ENCODE results near the gene CACYBP. TPM values are rescaled to one million over a fixed set of nuclear protein-coding genes. Genes with fewer than 3 reads are reported as not detected.
"Not testable (repeated sequence)": the region's sequence is repeated elsewhere in the genome, so short reads cannot be mapped to it uniquely, and the experiment has no call there.

CACYBP gene
- total RNA-seq, 1 donor = 96.9 TPM

DNA sequence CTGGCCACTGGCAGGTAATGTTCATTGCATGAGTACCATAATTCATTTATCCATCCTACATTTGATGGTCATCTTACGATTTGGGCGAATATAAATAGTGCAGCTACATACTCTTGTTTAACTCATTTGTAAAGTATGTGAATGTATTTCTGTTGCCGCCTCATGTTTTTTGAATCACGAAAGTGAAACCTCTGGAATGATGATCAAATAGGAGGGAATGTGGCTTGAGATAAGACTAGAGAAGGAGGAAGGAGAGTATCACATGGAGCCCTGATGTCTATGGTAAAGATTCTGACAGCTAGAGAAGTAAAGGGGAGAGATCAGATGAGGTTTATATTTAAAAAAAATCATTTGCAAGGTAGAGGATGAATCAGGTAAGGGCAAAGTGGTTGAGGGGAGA is 15.5 kb downstream of the CACYBP start:
- Histone ChIP-seq H3K4me3 (ENCODE audit: low read length) (no peak overlapping the region), H3K27me3 (ENCODE audit: insufficient read depth, low read length) (no peaks in the 10 kb centered on the region), H3K4me1 (ENCODE audit: insufficient read depth, low read length) (peaks cover 6% of the 10 kb centered on the region), H3K9me3 (ENCODE audit: low read depth, low read length) (no peaks in the 10 kb centered on the region)

DNA sequence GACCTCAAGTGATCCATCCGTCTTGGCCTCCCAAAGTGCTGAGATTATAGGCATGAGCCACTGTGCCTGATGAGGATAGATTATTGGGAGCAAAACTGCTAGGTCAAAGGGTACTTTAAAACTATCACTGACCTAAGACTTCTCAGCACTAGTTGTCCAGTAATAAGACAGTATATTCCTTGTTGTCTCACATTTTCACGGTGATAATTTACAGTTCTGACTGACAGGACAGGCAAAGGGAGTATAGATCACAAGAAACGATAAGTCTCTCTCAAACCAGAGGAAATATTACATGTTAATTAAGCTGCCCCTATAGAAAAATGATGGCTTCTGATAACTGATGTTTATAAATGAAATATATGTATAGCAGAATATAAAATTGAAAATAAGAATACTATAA is 19.8 kb downstream of the CACYBP start:
- no peaks in the 10 kb centered on the region for H3K27me3 ChIP-seq (ENCODE audit: insufficient read depth, low read length)
- no peak overlapping the region for H3K4me3 ChIP-seq (ENCODE audit: low read length)

DNA sequence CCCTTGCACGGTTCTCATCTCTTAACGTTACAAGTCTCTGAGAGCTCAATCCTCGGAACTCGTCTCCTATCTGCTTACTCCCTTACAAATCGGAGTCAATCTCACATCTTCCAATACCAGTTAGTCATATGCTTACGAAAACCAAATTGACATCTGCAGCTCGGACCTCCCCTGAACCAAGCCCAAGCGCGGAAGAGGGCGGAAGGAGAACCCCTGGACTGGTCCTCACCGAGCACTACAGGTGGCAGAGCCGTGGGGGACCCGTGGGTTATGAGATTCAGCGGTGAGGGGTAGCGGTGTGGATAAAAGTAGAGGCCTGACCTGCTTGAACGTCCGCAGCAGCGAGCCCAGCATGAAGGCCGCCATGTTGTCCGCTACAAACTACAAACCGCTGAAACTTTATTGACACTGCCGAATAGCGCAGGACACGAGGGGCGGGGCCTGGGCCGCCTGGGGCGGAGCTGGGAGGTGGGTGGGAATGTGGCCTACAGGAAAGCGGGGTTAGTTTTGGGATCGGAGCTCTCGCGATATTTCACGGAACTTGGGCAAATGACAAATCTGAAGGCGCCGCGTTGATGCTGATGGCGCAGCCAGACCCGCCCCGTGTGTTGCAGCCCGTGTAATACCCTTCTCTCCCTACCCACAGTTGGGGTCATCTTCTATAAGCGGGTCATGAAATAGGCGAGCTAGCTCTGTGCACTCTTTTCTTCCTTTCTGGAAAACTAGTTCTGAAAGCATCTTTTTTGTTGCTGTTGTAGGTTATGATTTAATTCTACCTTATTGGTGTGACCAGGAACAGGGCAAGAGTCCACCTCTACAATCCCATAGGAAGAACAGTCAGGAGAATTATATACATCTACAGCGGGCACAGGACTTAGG is 23.5 kb downstream of the CACYBP start, which contains the start of gene MRPS14:
Gene MRPS14, minus strand, starts transcription at position 383 of the 879 bp plus-strand sequence. Its CDS starts 17 bp downstream, at position 366.
- H3K4me1 ChIP-seq (ENCODE audit: insufficient read depth, low read length) = peaks cover 21% of the 10 kb centered on the region
- H3K9me3 ChIP-seq (ENCODE audit: low read depth, low read length) = no peaks in the 10 kb centered on the region
- H3K4me3 ChIP-seq (ENCODE audit: low read length) = peak within 1 kb of the TSS; percentile 95
- H3K27me3 ChIP-seq (ENCODE audit: insufficient read depth, low read length) = no peaks in the 10 kb centered on the region

More for the DNA sequence above, 19.8 kb downstream of the CACYBP start:
- Histone ChIP-seq H3K9me3 (ENCODE audit: low read depth, low read length) (no peaks in the 10 kb centered on the region), H3K4me1 (ENCODE audit: insufficient read depth, low read length) (peaks cover 21% of the 10 kb centered on the region)

DNA sequence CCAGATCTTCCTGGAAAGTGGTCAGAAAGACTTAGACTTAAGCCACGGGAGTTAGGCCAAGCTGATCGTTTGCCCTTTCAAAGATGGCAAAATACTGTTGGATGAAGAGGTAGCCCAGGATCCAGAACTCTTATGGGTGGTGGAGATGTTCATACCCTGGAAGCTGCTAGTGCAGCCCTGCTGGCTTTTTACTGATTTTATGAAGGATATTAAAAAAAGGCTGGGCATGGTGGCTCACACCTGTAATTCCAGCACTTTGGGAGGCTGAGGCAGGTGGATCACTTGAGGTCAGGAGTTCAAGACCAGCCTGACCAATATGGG is 24.1 kb downstream of the CACYBP start:
- H3K27me3 ChIP-seq (ENCODE audit: insufficient read depth, low read length); H3K9me3 ChIP-seq (ENCODE audit: low read depth, low read length): not testable (repeated sequence)
- Histone ChIP-seq H3K4me3 (ENCODE audit: low read length) (peak overlapping the region; percentile 95), H3K4me1 (ENCODE audit: insufficient read depth, low read length) (peaks cover 21% of the 10 kb centered on the region)

DNA sequence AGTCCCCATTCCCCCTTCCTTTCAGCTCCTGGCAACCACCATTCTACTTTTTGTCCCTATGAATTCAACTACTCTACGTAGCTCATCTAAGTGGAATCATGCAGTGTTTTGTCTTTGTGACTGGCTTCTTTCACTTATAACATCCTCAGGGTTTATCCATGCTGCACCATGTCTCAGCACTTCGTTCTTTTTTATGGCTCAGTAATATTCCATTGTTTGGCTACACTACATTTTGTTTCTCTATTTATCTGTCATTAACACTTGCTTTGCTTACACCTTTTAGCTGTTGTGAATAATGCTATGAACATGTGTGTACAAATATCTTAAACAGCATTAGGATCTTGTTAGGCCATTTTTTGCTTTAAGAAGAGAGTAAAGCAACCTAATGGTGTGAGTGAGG is 25.0 kb downstream of the CACYBP start:
- H3K27me3 ChIP-seq (ENCODE audit: insufficient read depth, low read length) = no peaks in the 10 kb centered on the region
- peaks cover 22% of the 10 kb centered on the region for H3K4me1 ChIP-seq (ENCODE audit: insufficient read depth, low read length)
- H3K9me3 ChIP-seq (ENCODE audit: low read depth, low read length) = no peaks in the 10 kb centered on the region
- no peak overlapping the region for H3K4me3 ChIP-seq (ENCODE audit: low read length)

DNA sequence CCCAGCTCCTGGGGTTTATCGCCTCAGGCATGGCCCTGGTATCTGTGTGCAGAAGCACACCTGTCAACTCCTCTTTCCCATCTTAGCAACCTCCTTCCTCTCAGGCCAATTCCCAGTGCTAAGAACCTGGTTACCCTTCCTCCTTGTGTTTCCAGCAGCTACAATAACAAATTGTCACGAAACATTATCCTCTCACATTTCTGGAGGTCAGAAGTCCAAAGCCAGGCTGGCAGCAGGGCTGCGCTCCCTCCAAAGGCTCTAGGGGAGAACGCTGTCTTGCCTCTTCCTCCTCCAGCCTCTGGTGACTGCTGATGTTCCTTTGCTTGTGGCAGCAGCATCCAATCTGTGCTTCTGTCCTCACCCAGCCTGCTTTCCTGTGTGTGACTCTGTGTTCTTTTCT is 34.2 kb downstream of the CACYBP start:
- no peaks in the 10 kb centered on the region for H3K9me3 ChIP-seq (ENCODE audit: low read depth, low read length)
- H3K4me1 ChIP-seq (ENCODE audit: insufficient read depth, low read length) = peaks cover 10% of the 10 kb centered on the region
- H3K4me3 ChIP-seq (ENCODE audit: low read length) = no peak overlapping the region
- no peaks in the 10 kb centered on the region for H3K27me3 ChIP-seq (ENCODE audit: insufficient read depth, low read length)

DNA sequence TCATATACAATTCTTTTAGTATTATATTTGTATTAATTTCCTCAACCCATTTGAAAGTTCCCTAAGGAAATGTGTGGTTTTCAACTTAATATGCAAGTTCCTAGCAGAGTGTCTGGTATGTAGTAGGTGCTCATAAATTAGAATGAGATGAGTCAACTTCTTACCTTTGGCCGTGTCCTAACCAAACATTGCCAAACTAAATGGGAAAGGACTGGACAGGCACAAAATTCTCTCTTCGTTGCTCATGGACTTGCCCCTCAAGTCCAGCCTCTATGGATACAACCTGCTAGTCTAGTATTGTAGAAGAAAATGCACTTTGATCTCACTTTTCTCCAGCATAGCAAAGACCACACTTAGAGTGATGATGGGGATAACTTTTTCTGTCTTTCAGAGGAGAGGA is 35.0 kb downstream of the CACYBP start:
- Histone ChIP-seq H3K4me3 (ENCODE audit: low read length) (no peak overlapping the region), H3K4me1 (ENCODE audit: insufficient read depth, low read length) (peaks cover 3% of the 10 kb centered on the region), H3K9me3 (ENCODE audit: low read depth, low read length) (no peaks in the 10 kb centered on the region), H3K27me3 (ENCODE audit: insufficient read depth, low read length) (no peaks in the 10 kb centered on the region)

DNA sequence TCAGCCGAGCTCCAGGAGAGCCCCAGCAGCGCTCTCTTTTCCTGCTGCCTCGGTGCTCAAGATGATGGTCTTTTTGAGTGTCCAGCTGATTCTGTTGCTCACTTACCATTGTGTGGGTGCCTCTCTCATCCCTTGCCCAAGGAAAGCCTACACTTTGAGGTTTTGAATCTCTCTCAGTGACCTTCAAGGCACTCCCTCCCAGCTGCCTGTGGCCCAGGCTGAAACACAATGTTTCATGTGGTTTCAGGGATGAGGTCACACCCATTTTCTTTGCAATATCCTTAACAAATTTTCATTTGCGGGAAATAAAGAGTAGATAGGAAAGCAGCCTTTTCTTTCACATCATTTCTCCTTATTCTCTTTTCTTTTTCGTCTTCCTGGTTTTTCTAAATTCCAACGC is 36.1 kb downstream of the CACYBP start:
- no peak overlapping the region for H3K4me3 ChIP-seq (ENCODE audit: low read length)
- no peaks in the 10 kb centered on the region for H3K4me1 ChIP-seq (ENCODE audit: insufficient read depth, low read length)
- no peaks in the 10 kb centered on the region for H3K27me3 ChIP-seq (ENCODE audit: insufficient read depth, low read length)
- no peaks in the 10 kb centered on the region for H3K9me3 ChIP-seq (ENCODE audit: low read depth, low read length)

DNA sequence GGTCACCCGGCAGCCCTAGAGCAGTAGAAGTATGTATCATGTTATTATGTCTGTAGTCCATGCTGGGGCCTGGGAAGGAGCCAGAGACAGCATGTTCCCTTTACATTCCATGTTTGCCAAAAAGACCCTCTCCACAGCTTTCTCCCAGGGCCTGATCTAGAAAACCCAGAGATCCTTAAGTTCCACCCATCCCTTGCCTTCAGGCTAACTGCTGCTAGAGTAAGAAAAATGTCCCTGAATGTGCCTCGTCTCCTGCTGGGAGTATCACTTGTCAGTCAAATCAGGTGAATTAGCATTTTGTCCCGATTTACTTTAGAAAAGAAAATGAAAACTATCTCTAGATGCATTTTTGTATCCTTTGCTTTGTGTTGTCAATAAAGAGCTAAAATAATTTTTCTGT is 36.7 kb downstream of the CACYBP start:
- H3K4me3 ChIP-seq (ENCODE audit: low read length) = no peak overlapping the region
- no peaks in the 10 kb centered on the region for H3K9me3 ChIP-seq (ENCODE audit: low read depth, low read length)
- no peaks in the 10 kb centered on the region for H3K4me1 ChIP-seq (ENCODE audit: insufficient read depth, low read length)
- H3K27me3 ChIP-seq (ENCODE audit: insufficient read depth, low read length) = no peaks in the 10 kb centered on the region

DNA sequence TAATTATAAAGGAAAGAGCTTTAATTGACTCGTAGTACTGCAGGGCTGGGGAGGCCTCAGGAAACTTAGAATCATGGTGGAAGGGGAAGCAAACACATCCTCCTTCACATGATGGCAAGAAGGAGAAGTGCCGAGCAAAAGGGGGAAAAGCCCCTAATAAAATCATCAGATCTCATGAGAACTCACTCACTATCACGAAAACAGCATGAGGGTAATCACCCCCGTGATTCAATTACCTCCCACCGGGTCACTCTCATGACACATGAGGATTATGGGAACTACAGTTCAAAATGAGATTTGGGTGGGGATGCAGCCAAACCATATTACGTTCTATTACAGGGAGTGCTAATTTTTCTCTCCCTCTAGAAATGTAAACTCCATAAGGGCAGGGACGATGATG is 37.7 kb downstream of the CACYBP start:
- H3K4me1 ChIP-seq (ENCODE audit: insufficient read depth, low read length) = no peaks in the 10 kb centered on the region
- no peaks in the 10 kb centered on the region for H3K27me3 ChIP-seq (ENCODE audit: insufficient read depth, low read length)
- no peaks in the 10 kb centered on the region for H3K9me3 ChIP-seq (ENCODE audit: low read depth, low read length)
- no peak overlapping the region for H3K4me3 ChIP-seq (ENCODE audit: low read length)

DNA sequence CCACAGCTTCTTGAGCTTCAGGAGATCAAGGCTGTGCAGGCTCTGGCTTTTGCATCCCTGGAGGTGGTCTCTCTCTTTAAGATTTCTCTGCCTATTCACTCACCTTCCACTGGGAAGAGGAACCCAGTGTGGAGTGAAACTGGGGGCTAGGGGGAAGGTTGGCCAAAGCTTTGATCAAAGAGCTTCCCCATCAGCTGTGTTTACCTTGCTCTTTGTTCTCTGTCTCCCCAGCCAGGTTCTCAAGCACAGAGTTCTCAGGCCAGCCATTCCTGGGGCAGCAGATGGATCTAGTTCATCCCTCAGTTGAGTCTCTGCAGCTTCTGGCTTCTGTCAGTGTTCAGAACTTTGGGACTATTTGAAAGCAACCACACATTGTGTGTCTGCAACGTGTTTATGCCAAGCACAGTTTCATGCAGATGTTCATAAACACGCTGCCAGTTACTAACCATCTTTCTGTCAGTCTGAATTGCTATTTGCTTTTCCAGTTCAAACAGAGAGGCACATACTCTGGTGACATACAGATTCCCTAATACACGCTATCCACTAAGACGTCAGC is 40.7 kb downstream of the CACYBP start:
- no peak overlapping the region for H3K4me3 ChIP-seq (ENCODE audit: low read length)
- H3K9me3 ChIP-seq (ENCODE audit: low read depth, low read length) = no peaks in the 10 kb centered on the region
- no peaks in the 10 kb centered on the region for H3K4me1 ChIP-seq (ENCODE audit: insufficient read depth, low read length)
- H3K27me3 ChIP-seq (ENCODE audit: insufficient read depth, low read length) = no peaks in the 10 kb centered on the region

DNA sequence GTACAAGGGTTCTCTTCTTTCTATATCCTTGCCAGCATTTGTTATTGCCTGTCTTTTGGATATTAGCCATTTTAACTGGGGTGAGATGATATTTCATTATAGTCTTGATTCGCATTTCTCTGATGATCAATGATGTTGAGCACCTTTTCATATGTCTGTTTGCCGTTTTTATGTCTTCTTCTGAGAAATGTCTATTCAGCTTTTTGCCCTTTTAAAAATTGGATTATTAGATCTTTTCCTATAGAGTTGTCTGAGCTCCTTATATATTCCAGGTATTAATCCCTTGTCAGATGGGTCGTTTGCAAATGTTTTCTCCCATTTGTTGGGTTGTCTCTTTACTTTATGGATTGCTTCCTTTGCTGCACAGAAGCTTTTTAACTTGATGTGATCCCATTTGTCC is 42.9 kb downstream of the CACYBP start:
- Histone ChIP-seq H3K4me3 (ENCODE audit: low read length) (no peak overlapping the region), H3K27me3 (ENCODE audit: insufficient read depth, low read length) (no peaks in the 10 kb centered on the region), H3K9me3 (ENCODE audit: low read depth, low read length) (no peaks in the 10 kb centered on the region), H3K4me1 (ENCODE audit: insufficient read depth, low read length) (no peaks in the 10 kb centered on the region)

DNA sequence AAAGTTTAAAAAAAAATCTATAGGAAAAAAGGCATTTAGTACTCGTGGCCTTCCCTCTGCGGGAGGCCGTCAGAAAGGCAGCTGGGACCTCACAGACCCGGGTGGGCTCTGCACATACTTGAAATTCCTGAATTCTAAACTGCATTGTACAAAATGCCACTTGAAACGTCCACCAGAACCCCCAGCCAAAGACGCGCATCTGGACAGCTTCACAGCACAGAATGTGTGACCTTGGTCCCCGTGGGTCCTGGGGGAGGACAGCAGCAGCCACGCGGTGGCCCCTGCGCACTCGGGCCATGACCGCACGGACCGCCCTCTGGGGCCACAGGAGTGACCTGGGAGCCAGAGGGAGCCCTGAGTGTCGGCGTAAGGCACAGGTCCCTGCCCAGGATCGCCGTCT is 44.1 kb downstream of the CACYBP start:
- Histone ChIP-seq H3K9me3 (ENCODE audit: low read depth, low read length) (no peaks in the 10 kb centered on the region), H3K4me1 (ENCODE audit: insufficient read depth, low read length) (no peaks in the 10 kb centered on the region), H3K27me3 (ENCODE audit: insufficient read depth, low read length) (no peaks in the 10 kb centered on the region), H3K4me3 (ENCODE audit: low read length) (no peak overlapping the region)

DNA sequence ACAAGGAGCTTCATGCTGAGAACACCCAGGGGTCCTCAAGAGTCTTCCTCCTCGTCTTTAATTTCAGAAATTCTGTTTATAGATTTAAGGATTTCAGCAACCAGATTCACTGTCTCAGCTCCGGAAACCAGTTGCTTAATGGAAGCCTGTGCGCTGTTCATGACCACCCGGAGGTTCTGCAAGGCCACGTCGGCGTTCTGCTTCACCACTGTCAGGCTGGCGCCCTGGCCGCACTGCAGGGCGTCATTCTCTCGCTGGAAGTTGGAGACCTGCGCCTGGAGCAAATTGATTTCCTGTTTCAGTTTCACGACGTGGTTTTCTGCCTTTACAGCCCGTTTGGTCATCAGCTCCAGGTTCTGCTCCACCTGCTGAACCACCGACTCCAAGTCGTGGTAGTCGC is 44.8 kb downstream of the CACYBP start:
- H3K4me1 ChIP-seq (ENCODE audit: insufficient read depth, low read length); H3K4me3 ChIP-seq (ENCODE audit: low read length); H3K9me3 ChIP-seq (ENCODE audit: low read depth, low read length); H3K27me3 ChIP-seq (ENCODE audit: insufficient read depth, low read length): not testable (repeated sequence)

DNA sequence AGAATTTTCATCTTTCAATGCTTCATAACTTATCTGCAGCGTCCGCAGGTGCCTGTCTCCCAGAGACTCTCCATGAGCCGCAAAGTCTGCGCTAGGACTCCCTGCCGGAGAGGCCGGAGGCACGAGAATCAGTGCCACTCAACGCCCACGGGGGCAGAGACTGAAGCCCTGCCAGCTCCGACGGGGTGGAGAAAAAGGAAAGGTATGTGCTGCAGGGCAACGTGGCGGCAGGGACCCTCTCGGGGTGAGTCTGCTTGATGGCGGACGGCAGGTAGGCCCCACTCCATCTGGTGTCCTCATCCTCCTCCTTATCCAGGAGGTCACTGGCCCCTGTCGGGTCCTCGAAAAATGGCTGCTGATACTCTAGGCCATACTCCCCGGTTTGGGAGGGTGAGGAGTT is 45.4 kb downstream of the CACYBP start:
- H3K27me3 ChIP-seq (ENCODE audit: insufficient read depth, low read length) = no peaks in the 10 kb centered on the region
- no peaks in the 10 kb centered on the region for H3K9me3 ChIP-seq (ENCODE audit: low read depth, low read length)

DNA sequence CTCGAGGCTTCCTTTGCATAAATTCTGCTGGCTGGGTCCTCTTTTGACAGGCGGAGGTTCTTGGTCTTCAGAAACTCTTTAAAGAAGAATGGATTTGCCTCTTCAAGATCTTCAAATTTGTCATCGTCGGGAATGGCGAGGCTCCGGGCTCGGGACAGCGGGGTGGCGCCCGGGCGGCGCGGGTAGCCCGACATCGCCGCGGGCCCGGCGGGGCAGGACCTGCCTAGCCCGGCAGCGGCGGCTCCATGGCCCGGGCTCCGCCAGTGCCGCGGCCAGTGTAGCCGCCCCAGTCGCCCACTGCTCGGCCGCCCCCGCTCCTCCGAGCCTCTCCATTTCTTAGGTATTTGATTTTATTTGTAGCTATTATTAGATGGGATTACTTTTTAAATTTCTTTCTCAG is 45.8 kb downstream of the CACYBP start:
- Histone ChIP-seq H3K27me3 (ENCODE audit: insufficient read depth, low read length) (no peaks in the 10 kb centered on the region), H3K9me3 (ENCODE audit: low read depth, low read length) (no peaks in the 10 kb centered on the region), H3K4me1 (ENCODE audit: insufficient read depth, low read length) (no peaks in the 10 kb centered on the region), H3K4me3 (ENCODE audit: low read length) (no peak overlapping the region)

More for the DNA sequence above, 45.4 kb downstream of the CACYBP start:
- Histone ChIP-seq H3K4me1 (ENCODE audit: insufficient read depth, low read length) (no peaks in the 10 kb centered on the region), H3K4me3 (ENCODE audit: low read length) (no peak overlapping the region)
